Esophagus (tissue), 2 donors: ENCODE measurements around the gene INTS1. TPM values are rescaled to one million over a fixed set of nuclear protein-coding genes. Genes with fewer than 3 reads are reported as not detected.

Source experiments
- H3K27ac ChIP-seq, 2 donors: one replicate each; pipeline ENCODE4 v1.5.1; 2013; ENCODE audit warnings: low read depth in 2 of 2, mild to moderate bottlenecking in 2 of 2, inconsistent platforms in 1 of 2, low read length in 1 of 2, moderate library complexity in 1 of 2
- H3K27me3 ChIP-seq, 2 donors: one replicate each; pipeline ENCODE4 v1.6.1; 2013; ENCODE audit warnings: low read length in 2 of 2, control low read depth in 1 of 2, mild to moderate bottlenecking in 1 of 2; ENCODE audit not compliant: insufficient read depth in 2 of 2, control insufficient read depth in 1 of 2
- H3K36me3 ChIP-seq, 2 donors: one replicate each; pipeline ENCODE4 v1.6.1; 2013; ENCODE audit warnings: low read length in 1 of 2; ENCODE audit not compliant: control insufficient read depth in 2 of 2, insufficient read depth in 2 of 2
- H3K4me1 ChIP-seq, 2 donors: one replicate each; pipeline ENCODE4 v1.6.1; 2013; ENCODE audit warnings: low read length in 1 of 2; ENCODE audit not compliant: control insufficient read depth in 2 of 2, insufficient read depth in 2 of 2
- H3K4me3 ChIP-seq, 2 donors: one replicate each; pipeline ENCODE4 v1.5.1; 2013; ENCODE audit warnings: low read length in 2 of 2, mild to moderate bottlenecking in 2 of 2, low read depth in 1 of 2, moderate library complexity in 1 of 2
- H3K9me3 ChIP-seq, 2 donors: one replicate each; pipeline ENCODE4 v1.6.1; 2013; ENCODE audit warnings: mild to moderate bottlenecking in 2 of 2, low read depth in 1 of 2, low read length in 1 of 2, moderate library complexity in 1 of 2; ENCODE audit not compliant: control insufficient read depth in 2 of 2, insufficient read depth in 1 of 2
- WGBS, 2 donors: extraction: QIAGEN DNeasy Blood & Tissue Kit; methylation state at CpG; one replicate each; pipeline ENCODE4 v1.1.7; 2013; 5-methylcytosine and 5-hydroxymethylcytosine counted together
- polyA plus RNA-seq, 2 donors: library from polyadenylated mRNA; stranded (reverse); fragments of 200-250 nt; gene quantifications; one replicate each; pipeline ENCODE4 v1.2.3, GENCODE V29; 2013
- donor health status: healthy with polysubstance abuse.
- donor health status: Bipolar disorder and iron deficiency.

The INTS1 gene, protein sequence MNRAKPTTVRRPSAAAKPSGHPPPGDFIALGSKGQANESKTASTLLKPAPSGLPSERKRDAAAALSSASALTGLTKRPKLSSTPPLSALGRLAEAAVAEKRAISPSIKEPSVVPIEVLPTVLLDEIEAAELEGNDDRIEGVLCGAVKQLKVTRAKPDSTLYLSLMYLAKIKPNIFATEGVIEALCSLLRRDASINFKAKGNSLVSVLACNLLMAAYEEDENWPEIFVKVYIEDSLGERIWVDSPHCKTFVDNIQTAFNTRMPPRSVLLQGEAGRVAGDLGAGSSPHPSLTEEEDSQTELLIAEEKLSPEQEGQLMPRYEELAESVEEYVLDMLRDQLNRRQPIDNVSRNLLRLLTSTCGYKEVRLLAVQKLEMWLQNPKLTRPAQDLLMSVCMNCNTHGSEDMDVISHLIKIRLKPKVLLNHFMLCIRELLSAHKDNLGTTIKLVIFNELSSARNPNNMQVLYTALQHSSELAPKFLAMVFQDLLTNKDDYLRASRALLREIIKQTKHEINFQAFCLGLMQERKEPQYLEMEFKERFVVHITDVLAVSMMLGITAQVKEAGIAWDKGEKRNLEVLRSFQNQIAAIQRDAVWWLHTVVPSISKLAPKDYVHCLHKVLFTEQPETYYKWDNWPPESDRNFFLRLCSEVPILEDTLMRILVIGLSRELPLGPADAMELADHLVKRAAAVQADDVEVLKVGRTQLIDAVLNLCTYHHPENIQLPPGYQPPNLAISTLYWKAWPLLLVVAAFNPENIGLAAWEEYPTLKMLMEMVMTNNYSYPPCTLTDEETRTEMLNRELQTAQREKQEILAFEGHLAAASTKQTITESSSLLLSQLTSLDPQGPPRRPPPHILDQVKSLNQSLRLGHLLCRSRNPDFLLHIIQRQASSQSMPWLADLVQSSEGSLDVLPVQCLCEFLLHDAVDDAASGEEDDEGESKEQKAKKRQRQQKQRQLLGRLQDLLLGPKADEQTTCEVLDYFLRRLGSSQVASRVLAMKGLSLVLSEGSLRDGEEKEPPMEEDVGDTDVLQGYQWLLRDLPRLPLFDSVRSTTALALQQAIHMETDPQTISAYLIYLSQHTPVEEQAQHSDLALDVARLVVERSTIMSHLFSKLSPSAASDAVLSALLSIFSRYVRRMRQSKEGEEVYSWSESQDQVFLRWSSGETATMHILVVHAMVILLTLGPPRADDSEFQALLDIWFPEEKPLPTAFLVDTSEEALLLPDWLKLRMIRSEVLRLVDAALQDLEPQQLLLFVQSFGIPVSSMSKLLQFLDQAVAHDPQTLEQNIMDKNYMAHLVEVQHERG (N-terminal part only)
- 10 to 100 TPM; 36.6 to 42.2 TPM for polyA plus RNA-seq

GRCh38 chr7:1503816-1504775, at the start of gene INTS1:
Gene INTS1 (minus strand): TSS chr7:1504389. CDS start chr7:1503960, 429 bp downstream.
- H3K4me3 ChIP-seq, result peak within 1 kb of the TSS; percentile 94 to 95
- no peaks in the 10 kb centered on the region for H3K9me3 ChIP-seq
- no peaks in the 10 kb centered on the region for H3K27me3 ChIP-seq
- H3K4me1 ChIP-seq, result peaks cover 8 to 18% of the 10 kb centered on the region in 2 donors
- H3K27ac ChIP-seq, result peak within 1 kb of the TSS; percentile 65 to 78
- WGBS, 2 donors, result 1% methylated on average over 92 to 118 of the region's 118 CpGs
- H3K36me3 ChIP-seq, result peaks cover 0 to 26% of the 10 kb centered on the region in 2 donors

GRCh38 chr7:1553512-1554210, 49.5 kb upstream of the INTS1 start:
- 87 to 90% methylated on average over 28 of the region's 28 CpGs for WGBS, 2 donors
- Histone ChIP-seq H3K36me3 (peaks cover 0 to 42% of the 10 kb centered on the region in 2 donors), H3K27me3 (no peaks in the 10 kb centered on the region), H3K4me3 (no peak overlapping the region), H3K27ac (no peak overlapping the region), H3K4me1 (peaks cover 4 to 18% of the 10 kb centered on the region in 2 donors), H3K9me3 (no peaks in the 10 kb centered on the region)

GRCh38 chr7:1552200-1552599, 48.0 kb upstream of the INTS1 start:
- Histone ChIP-seq H3K9me3 (no peaks in the 10 kb centered on the region), H3K27ac (no peak overlapping the region), H3K27me3 (no peaks in the 10 kb centered on the region), H3K36me3 (peaks cover 0 to 57% of the 10 kb centered on the region in 2 donors), H3K4me1 (peaks cover 4 to 10% of the 10 kb centered on the region in 2 donors), H3K4me3 (no peak overlapping the region)
- WGBS, 2 donors, result 85% methylated on average over 7 of the region's 7 CpGs

DNA sequence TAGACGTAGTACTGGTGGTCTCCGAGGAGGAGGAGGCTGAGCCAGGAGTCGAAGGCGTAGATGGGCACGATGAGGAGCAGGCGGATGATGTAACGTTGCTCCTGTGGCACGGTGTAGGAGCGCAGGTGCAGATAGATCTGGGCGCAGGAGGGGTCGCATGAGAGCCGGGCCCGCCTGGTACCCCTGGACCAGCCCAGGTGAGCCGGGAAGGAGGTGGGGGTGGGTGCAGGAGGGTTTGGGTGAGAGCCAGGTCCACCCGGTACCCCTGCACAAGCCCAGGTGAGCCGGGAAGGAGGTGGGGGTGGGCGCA, 46.6 kb upstream of the INTS1 start:
- Histone ChIP-seq H3K27ac (no peak overlapping the region), H3K4me1 (peaks cover 4 to 8% of the 10 kb centered on the region in 2 donors), H3K9me3 (no peaks in the 10 kb centered on the region), H3K27me3 (no peaks in the 10 kb centered on the region), H3K4me3 (no peak overlapping the region), H3K36me3 (peaks cover 0 to 62% of the 10 kb centered on the region in 2 donors)
- WGBS, 2 donors, result 93% methylated on average over 14 to 17 of the region's 17 CpGs

DNA sequence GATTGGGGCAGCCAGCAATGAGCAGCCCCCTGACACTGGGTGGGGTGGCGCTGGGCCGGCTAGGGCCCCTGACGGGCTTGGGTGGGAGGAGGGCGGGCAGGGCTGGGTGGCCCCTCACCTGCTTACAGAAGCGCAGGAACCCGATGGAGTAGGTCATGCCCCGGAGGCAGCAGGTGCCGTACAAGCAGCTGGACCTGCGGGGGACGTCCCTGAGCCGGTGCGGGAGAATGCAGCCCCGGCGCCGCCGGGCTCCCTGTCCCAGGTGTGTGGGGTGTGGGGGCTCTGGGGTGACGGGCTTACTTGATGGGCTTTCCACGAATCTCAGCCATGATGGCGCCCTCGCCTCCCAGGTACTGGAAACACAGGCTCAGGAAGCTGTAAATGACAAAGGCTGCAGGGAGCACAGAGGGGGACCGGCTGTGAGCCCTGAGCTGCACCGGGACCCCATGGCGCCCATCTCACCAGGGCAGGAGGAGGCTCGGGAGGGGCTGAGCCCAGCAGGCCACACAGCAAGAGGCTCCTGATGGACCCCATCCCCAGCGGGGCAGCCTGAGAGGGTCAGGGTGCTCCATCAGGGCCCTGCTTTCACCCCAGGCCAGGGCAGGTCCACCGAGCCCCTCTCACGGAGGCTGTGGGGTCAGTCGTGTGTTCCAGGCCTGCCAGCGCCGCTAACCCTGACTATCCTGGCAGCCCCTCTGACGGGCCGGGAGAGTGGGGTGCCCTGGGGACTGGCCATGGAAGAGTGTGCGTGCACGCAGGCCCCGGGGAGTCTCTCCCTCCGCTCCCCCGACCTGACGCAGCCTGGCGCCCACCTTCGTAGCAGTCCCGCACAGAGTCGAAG, 46.0 kb upstream of the INTS1 start:
- no peaks in the 10 kb centered on the region for H3K9me3 ChIP-seq
- no peaks in the 10 kb centered on the region for H3K27me3 ChIP-seq
- peaks cover 0 to 6% of the 10 kb centered on the region in 2 donors for H3K4me1 ChIP-seq
- no peak overlapping the region for H3K4me3 ChIP-seq
- WGBS, 2 donors, result 89 to 90% methylated on average over 35 to 42 of the region's 42 CpGs
- H3K27ac ChIP-seq, result no peak overlapping the region
- peaks cover 0 to 68% of the 10 kb centered on the region in 2 donors for H3K36me3 ChIP-seq

- Histone ChIP-seq H3K27me3 (no peaks in the 10 kb centered on the region), H3K9me3 (no peaks in the 10 kb centered on the region), H3K36me3 (peaks cover 0 to 63% of the 10 kb centered on the region in 2 donors), H3K4me3 (no peak overlapping the region), H3K27ac (no peak overlapping the region), H3K4me1 (peaks cover 0 to 10% of the 10 kb centered on the region in 2 donors)
- WGBS, 2 donors, result 86% methylated on average over 27 of the region's 27 CpGs
Measured at GRCh38 chr7:1549357-1550004, 45.3 kb upstream of the INTS1 start.

DNA sequence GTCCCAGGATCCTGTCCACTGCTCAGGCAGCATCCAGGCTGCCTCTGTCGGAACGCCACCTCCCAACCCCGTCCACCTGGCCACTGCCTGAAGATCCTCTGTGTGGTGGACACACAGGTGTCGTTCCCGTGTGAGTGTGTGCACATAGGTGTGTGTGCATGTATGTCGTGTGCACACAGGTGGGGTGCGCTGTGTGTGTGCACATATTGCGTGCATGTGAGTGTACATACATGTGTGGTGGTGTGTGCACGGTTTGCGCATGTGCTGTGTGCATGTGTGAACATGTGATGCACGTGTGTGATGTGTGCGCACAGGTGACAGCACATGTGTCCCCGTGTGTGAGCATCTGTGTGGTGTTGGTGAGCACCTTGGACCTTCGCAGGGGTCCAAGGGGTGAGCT, 44.8 kb upstream of the INTS1 start:
- Histone ChIP-seq H3K4me3 (no peak overlapping the region), H3K36me3 (peaks cover 0 to 67% of the 10 kb centered on the region in 2 donors), H3K4me1 (peaks cover 0 to 16% of the 10 kb centered on the region in 2 donors), H3K27me3 (no peaks in the 10 kb centered on the region), H3K27ac (no peak overlapping the region), H3K9me3 (no peaks in the 10 kb centered on the region)
- WGBS, 2 donors, result 83 to 86% methylated on average over 14 of the region's 14 CpGs
